ENCODE data around the gene AQP3. TPM values are rescaled to one million over a fixed set of nuclear protein-coding genes. Genes with fewer than 3 reads are reported as not detected.

The AQP3 gene
- total RNA-seq, 2 experiments from 2014 or later, result 99.8 to 106 TPM

DNA sequence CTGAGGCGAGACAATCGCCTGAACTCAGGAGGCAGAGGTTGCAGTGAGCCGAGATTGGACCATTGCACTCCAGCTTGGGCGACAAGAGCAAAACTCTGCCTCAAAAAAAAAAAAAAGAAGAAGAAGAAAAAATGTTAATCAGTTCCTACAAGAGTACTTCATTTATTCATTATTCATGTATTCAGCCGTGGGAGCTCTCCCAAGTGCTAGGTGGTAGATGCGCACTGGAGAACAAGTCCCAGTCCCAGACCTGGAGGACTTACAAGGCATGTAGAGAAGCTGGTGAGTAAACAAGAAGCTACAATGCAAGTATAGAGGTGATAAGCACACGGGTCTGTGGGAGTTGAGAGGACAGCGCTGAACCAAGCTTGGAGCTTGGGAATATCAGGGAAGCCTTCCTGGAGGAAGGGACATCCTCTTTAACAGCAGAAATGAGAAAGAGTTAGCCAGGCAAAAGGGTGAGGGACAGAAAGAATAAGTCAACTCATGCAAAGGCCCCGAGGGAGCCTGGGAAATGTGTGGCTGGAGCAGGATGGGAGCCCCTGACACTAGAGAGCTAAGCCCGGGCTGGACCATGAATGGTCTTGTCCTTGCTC is 27.6 kb downstream of the AQP3 start:
- Histone ChIP-seq H3K4me1 (ENCODE audit: insufficient read depth, low read length) (peaks cover 51% of the 10 kb centered on the region), H3K9me3 (ENCODE audit: control insufficient read depth in 1 of 2, insufficient read depth in 1 of 2, low read length in 2 of 2) (no peaks in the 10 kb centered on the region), H3K27me3 (ENCODE audit: control insufficient read depth in 1 of 2, insufficient read depth in 2 of 2, low read length in 2 of 2) (no peaks in the 10 kb centered on the region), H3K27ac (ENCODE audit: low read depth in 1 of 2, low read length in 2 of 2) (no peak overlapping the region), H3K4me3 (ENCODE audit: low read length) (no peak overlapping the region), H3K36me3 (ENCODE audit: insufficient read depth, low read length) (no peaks in the 10 kb centered on the region)
- POLR2A ChIA-PET, result no interaction called here
- Mint-ChIP-seq H3K27ac (no peak overlapping the region), H3K4me1 (ENCODE audit: low read depth) (peaks cover 35% of the 10 kb centered on the region), H3K36me3 (ENCODE audit: low read depth) (no peaks in the 10 kb centered on the region), H3K27me3 (no peaks in the 10 kb centered on the region), H3K4me3 (no peak overlapping the region), H3K9me3 (no peaks in the 10 kb centered on the region)
- intact Hi-C loops (cut with DNase I, micrococcal nuclease), result no loop called here
- no peak for ATAC-seq (ENCODE audit: poor library complexity)
- DNase-seq, result no peak
- CTCF ChIA-PET, result no interaction called here
- TF ChIP-seq, protein P1, sequence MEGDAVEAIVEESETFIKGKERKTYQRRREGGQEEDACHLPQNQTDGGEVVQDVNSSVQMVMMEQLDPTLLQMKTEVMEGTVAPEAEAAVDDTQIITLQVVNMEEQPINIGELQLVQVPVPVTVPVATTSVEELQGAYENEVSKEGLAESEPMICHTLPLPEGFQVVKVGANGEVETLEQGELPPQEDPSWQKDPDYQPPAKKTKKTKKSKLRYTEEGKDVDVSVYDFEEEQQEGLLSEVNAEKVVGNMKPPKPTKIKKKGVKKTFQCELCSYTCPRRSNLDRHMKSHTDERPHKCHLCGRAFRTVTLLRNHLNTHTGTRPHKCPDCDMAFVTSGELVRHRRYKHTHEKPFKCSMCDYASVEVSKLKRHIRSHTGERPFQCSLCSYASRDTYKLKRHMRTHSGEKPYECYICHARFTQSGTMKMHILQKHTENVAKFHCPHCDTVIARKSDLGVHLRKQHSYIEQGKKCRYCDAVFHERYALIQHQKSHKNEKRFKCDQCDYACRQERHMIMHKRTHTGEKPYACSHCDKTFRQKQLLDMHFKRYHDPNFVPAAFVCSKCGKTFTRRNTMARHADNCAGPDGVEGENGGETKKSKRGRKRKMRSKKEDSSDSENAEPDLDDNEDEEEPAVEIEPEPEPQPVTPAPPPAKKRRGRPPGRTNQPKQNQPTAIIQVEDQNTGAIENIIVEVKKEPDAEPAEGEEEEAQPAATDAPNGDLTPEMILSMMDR (IDR thresholded peaks at IDR 0.05), result no peak

DNA sequence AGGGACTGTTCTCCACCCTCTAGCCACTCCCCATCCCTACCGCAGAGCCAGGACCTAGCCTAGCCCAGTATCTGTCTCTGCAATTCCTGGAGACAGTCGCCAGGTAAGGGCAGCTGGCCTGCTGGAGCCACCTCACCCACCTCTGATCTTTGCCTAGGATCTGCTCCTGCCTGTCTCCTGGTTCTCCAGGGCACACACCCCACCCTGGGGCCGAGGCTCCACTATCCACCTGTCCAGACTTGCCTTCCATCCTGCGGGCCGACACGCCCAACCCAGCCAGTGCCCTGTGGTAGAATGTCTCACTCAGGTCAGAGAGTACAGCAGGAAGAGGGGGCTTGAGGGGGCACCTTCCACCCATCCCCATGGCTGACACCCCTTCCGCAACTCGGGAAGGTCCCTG is 29.3 kb downstream of the AQP3 start:
- Histone ChIP-seq H3K27me3 (ENCODE audit: control insufficient read depth in 1 of 2, insufficient read depth in 2 of 2, low read length in 2 of 2) (no peaks in the 10 kb centered on the region), H3K4me1 (ENCODE audit: insufficient read depth, low read length) (peaks cover 64% of the 10 kb centered on the region), H3K4me3 (ENCODE audit: low read length) (no peak overlapping the region), H3K9me3 (ENCODE audit: control insufficient read depth in 1 of 2, insufficient read depth in 1 of 2, low read length in 2 of 2) (no peaks in the 10 kb centered on the region), H3K27ac (ENCODE audit: low read depth in 1 of 2, low read length in 2 of 2) (peak overlapping the region in 1 of 2 donors; percentile 20), H3K36me3 (ENCODE audit: insufficient read depth, low read length) (no peaks in the 10 kb centered on the region)
- intact Hi-C loops (cut with DNase I, micrococcal nuclease), result no loop called here
- Mint-ChIP-seq H3K4me1 (ENCODE audit: low read depth) (peaks cover 45% of the 10 kb centered on the region), H3K27me3 (no peaks in the 10 kb centered on the region), H3K36me3 (ENCODE audit: low read depth) (no peaks in the 10 kb centered on the region), H3K9me3 (no peaks in the 10 kb centered on the region), H3K4me3 (no peak overlapping the region), H3K27ac (peak overlapping the region; percentile 93)
- DNase-seq (no peak), ATAC-seq (ENCODE audit: poor library complexity) (no peak)
- POLR2A ChIA-PET, result interaction anchor here (0.6 to 5.3 kb wide), 4 partner anchors 9 to 128 kb away, joined by 3 to 98 read pairs (median 36); partner anchors contain the start of genes AQP3, NFX1 and NOL6
- CTCF ChIA-PET, result no interaction called here
- TF ChIP-seq, protein P1 (IDR thresholded peaks at IDR 0.05), result no peak

DNA sequence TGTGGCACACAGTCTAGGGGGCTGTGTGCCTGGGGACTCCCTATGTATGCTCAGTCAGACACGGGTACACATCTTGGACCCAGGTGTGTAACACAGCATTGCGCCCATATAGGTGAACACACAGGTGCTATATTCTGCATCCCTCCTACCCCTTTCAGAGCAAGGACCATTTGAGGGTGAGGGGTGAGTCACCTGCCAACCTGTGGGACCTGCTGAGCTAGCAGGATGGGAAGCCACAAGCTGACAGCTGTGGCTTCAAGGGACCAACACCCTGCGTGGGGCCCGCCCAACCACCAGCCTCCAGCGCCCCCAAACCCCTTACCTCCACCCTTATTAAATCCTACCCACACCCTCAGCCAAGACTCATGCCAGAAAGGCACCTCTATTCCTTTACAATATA is 30.4 kb downstream of the AQP3 start:
- peak in 13 of 14 experiments; percentile 22 to 78 (median 52) for DNase-seq
- Mint-ChIP-seq H3K4me1 (ENCODE audit: low read depth) (peaks cover 45% of the 10 kb centered on the region), H3K27ac (peak overlapping the region; percentile 93), H3K36me3 (ENCODE audit: low read depth) (no peaks in the 10 kb centered on the region), H3K27me3 (no peaks in the 10 kb centered on the region), H3K9me3 (no peaks in the 10 kb centered on the region), H3K4me3 (peak overlapping the region; percentile 80)
- Histone ChIP-seq H3K36me3 (ENCODE audit: insufficient read depth, low read length) (no peaks in the 10 kb centered on the region), H3K27me3 (ENCODE audit: control insufficient read depth in 1 of 2, insufficient read depth in 2 of 2, low read length in 2 of 2) (no peaks in the 10 kb centered on the region), H3K4me3 (ENCODE audit: low read length) (peak overlapping the region; percentile 2), H3K4me1 (ENCODE audit: insufficient read depth, low read length) (peaks cover 64% of the 10 kb centered on the region), H3K27ac (ENCODE audit: low read depth in 1 of 2, low read length in 2 of 2) (peak overlapping the region in 1 of 2 donors; percentile 54), H3K9me3 (ENCODE audit: control insufficient read depth in 1 of 2, insufficient read depth in 1 of 2, low read length in 2 of 2) (no peaks in the 10 kb centered on the region)
- ChIA-PET CTCF (interaction anchor here (1.0 to 4.0 kb wide), 4 partner anchors 14 to 50 kb away, joined by 3 to 40 read pairs (median 35); partner anchors contain the start of gene AQP3), POLR2A (interaction anchor here (3.1 to 5.3 kb wide), 5 partner anchors 31 to 127 kb away, joined by 24 to 98 read pairs (median 28); partner anchors contain the start of genes AQP3, NFX1 and NOL6)
- ATAC-seq (ENCODE audit: poor library complexity), result peak; percentile 18
- TF ChIP-seq, protein P1 (IDR thresholded peaks at IDR 0.05), result no peak
- intact Hi-C loops (cut with DNase I, micrococcal nuclease), result loop anchor here in 1 of 2 experiments (2.0 kb wide), 1 partner anchor 30 kb away; the partner anchor contains the start of gene AQP3
